ENCODE results near the gene SETD5.
A peak's percentile ranks its signal among the peaks of the same experiment; 100 is the strongest.

Gene SETD5

GRCh38 chr3:9412293-9412692, 14.9 kb downstream of the SETD5 start:
- no peak overlapping the region for H3K27ac ChIP-seq
- TF ChIP-seq CTCF (conservative IDR thresholded peaks at IDR 0.05) (no peak), ZFX (IDR thresholded peaks at IDR 0.05) (no peak)

GRCh38 chr3:9414826-9415225, 17.4 kb downstream of the SETD5 start:
- no peak overlapping the region for H3K27ac ChIP-seq
- TF ChIP-seq ZFX (IDR thresholded peaks at IDR 0.05) (no peak), CTCF (conservative IDR thresholded peaks at IDR 0.05) (no peak)

- no peak overlapping the region for H3K27ac ChIP-seq
- TF ChIP-seq ZFX (IDR thresholded peaks at IDR 0.05) (no peak), CTCF (conservative IDR thresholded peaks at IDR 0.05) (no peak)
Measured at GRCh38 chr3:9415485-9416138, 18.2 kb downstream of the SETD5 start.

GRCh38 chr3:9416139-9416780, 18.8 kb downstream of the SETD5 start:
- TF ChIP-seq ZFX (IDR thresholded peaks at IDR 0.05) (no peak), CTCF (conservative IDR thresholded peaks at IDR 0.05) (no peak)
- H3K27ac ChIP-seq: no peak overlapping the region

GRCh38 chr3:9420850-9421549, 23.6 kb downstream of the SETD5 start:
- no peak overlapping the region; the same call in 1 of the 2 replicates for H3K27ac ChIP-seq
- TF ChIP-seq CTCF (conservative IDR thresholded peaks at IDR 0.05) (no peak), ZFX (IDR thresholded peaks at IDR 0.05) (no peak)

GRCh38 chr3:9422712-9423424, 25.5 kb downstream of the SETD5 start:
- TF ChIP-seq CTCF (conservative IDR thresholded peaks at IDR 0.05) (peak; percentile 48), ZFX (IDR thresholded peaks at IDR 0.05) (no peak)
- H3K27ac ChIP-seq: peak overlapping the region; percentile 40; the same call in 1 of the 2 replicates
